Measurements from ENCODE around the gene OAS2.

OAS2 gene

GRCh38 chr12:113007166-113007565 lies 28.8 kb downstream of the OAS2 start:
- H3K27ac ChIP-seq: no peak overlapping the region
- no peak for DNase-seq (ENCODE audit: low read depth, low spot score)

DNA sequence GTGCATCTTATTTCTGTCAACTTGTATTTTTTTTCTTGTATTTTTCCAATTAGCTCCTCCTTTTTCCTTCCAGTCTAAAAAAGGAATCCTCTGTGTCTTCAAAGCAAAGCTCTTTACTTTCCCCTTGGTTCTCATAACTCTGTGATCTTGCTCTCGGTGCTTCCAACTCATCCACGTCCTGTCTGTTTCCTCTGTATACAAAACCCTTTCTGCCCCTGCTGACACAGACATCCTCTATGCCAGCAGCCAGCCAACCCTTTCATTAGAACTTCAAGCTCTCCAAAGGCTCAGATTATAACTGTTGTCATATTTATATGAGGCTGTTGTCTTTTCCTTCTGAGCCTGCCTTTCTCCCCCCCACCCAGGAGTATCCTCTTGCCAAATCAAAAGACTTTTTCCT lies 32.4 kb downstream of the OAS2 start:
- H3K27ac ChIP-seq: no peak overlapping the region
- no peak for DNase-seq (ENCODE audit: low read depth, low spot score)

GRCh38 chr12:113014565-113014964 lies 36.2 kb downstream of the OAS2 start:
- H3K27ac ChIP-seq: no peak overlapping the region
- DNase-seq (ENCODE audit: low read depth, low spot score): no peak

DNA sequence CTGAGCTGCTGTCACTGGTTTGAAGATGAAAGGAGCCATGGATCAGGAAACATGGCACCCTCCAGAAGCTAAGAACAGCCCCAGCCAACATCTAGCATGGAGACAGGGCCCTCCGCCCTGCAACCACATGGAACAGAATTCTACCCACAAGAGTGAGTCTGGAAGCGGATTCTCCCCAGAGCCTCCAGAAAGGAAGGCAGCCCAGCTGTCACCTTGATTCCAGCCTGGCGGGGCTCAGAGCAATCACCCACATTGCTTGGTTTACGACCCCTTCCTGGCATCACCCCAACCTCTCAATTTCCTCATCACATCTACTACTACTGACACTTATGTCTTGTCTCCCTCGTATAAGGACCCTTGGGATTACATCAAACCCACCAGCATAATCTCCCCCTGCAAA lies 38.5 kb downstream of the OAS2 start:
- DNase-seq (ENCODE audit: low read depth, low spot score): no peak

DNA sequence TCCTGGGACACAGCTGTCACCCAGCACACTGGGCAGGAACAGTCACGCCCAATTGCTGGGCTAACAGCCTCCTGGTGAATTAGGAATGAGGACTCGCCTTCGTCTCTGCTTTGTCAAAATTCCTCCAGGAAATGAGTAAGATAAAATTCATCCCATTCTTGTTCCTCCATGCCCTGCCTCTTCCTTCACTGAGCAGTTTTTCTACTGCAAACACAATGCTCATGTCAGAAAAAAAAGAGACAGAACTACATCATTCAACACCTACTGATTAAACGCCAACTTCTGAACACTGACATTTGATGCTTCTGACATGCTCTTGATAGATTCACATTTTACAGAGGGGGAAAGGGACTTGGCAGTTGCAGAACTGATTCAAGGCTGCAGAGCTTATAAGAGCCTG lies 40.7 kb downstream of the OAS2 start:
- DNase-seq (ENCODE audit: low read depth, low spot score): no peak
- H3K27ac ChIP-seq: peak overlapping the region; percentile 76

More for the DNA sequence above, 38.5 kb downstream of the OAS2 start:
- no peak overlapping the region for H3K27ac ChIP-seq

DNA sequence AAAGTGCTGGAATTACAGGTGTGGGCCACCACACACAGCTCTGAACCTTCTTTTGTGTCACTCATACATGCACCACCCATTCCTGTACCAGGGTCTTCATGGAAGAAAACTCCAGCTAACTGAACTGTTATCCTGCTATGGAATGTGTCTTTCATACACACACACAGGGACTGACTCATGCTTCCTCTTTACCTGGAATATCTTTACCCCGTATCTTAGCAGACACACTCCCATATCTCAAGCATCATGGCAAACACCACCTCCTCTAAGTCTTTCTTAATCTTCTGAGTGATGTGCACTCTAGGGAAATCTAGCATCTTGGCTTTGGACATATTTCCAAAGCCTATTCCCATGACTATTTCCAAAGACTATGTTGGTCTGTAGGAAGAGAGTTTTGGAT lies 43.2 kb downstream of the OAS2 start:
- H3K27ac ChIP-seq: no peak overlapping the region
- no peak for DNase-seq (ENCODE audit: low read depth, low spot score)

GRCh38 chr12:113022563-113023297 lies 44.4 kb downstream of the OAS2 start:
- no peak overlapping the region for H3K27ac ChIP-seq
- no peak for DNase-seq (ENCODE audit: low read depth, low spot score)

DNA sequence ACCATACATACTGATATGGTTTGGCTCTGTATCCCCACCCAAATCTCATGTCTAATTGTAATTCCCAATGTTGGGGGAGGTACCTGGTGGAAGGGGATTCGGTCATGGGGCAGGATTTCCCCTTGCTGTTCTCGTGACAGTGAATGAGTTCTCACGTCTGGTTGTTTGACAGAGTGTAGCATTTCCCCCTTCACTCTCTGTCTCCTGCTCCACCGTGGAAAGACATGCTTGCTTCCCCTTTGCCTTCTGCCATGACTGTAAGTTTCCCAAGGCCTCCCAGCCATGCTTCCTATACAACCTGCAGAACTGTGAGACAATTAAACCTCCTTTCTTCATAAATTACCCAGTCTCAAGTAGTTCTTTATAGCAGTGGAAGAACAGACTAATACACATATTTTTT lies 49.4 kb downstream of the OAS2 start:
- no peak overlapping the region for H3K27ac ChIP-seq
- no peak for DNase-seq (ENCODE audit: low read depth, low spot score)

DNA sequence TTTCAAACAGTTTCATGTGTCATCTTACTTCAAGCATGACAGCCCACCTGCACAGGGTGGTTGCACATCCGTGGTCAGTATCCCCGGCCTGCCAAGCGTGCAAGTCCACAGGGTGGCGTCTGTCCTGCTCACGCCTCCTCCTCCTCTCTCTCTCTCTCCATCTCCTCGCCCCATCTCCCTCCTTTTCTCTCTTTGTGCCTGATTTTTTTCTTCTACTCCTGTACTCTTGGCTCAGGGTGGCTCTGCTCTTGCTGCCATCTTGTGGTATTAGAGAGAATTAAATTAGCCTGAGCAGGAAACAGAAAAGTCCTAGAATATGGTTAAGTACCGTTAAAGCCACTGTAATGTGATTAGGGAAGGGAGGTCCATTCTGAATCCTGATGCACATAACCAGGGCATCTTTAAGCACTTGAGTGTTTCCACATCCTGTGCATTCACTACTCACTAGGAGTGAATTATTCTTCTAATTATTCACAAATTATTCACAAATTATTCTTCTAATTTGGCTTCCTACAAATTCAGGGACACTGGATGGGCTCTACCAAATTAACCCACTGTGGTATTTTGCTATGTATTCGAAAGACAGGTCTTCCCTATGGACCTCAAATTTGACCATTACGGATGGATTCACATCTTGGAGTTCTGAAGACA lies 52.7 kb downstream of the OAS2 start:
- DNase-seq (ENCODE audit: low read depth, low spot score): no peak
- H3K27ac ChIP-seq: no peak overlapping the region

DNA sequence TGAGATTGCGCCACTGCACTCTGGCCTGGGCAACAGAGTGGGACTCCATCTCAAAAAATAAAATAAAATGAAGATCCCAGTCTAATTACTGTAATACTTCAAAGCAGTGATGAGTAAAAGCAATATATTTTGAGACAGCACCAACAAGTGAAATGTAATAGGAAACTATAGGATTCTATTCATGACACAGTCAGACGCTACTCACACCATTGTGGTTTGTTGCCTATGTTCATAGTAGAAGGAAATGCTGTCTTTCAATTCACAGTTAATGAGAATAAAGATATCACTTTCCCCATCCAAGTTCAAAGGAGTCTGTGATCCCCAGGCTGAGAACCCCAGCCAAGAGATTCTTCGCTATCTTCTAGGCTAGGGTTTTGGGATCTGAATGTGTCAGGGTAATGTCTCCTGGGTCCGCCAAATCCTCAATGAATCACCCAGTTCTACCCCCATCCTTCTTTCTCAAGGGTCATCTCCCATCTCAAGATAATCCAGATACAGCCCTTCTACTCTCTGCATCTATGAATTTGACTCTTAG lies 61.7 kb downstream of the OAS2 start:
- DNase-seq (ENCODE audit: low read depth, low spot score): no peak
- peak overlapping the region; percentile 88 for H3K27ac ChIP-seq

DNA sequence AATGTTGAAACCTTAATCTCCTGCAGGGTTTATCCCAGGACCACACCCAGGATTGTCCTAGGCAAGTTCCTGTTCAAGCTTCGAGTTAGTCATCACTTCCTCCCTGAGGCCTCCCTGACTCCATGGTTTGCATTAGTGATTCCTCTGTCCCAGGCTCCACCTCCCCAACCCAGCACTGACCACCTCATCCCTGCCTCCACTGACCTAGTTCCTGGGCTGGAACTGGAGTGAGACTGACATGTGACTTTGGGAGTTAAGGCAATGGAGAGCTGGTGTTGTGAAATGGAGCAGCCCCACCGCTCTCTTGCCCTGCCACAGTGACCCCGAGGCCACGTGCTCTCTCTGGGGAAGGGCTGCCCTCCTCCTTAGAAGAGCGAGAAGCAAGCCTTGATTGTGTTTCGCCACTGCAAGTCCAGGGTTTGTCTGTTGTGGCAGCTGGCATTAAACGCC lies 62.4 kb downstream of the OAS2 start:
- peak; percentile 80 for DNase-seq (ENCODE audit: low read depth, low spot score)
- peak overlapping the region; percentile 88 for H3K27ac ChIP-seq

DNA sequence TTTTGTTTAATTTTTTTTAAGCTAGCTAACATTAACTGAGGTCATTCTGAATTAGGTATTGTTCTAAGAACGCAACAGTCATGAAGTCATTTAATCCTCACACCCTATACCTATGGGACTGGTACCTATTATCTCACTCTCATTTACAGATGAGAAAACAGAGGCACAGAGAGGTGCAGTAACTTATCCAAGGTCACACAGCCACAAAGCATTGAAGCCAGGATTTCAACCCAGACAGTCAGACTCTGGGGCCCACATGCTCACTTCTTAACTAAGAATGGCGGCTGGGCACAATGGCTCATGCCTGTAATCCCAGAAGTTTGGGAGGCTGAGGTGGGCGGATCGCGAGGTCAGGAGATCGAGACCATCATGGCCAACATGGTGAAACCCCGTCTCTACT lies 63.2 kb downstream of the OAS2 start:
- no peak for DNase-seq (ENCODE audit: low read depth, low spot score)
- H3K27ac ChIP-seq: peak overlapping the region; percentile 88

GRCh38 chr12:113043240-113043639 lies 64.9 kb downstream of the OAS2 start:
- no peak overlapping the region for H3K27ac ChIP-seq
- DNase-seq (ENCODE audit: low read depth, low spot score): no peak

- DNase-seq (ENCODE audit: low read depth, low spot score): no peak
Measured at GRCh38 chr12:113044516-113044915, 66.2 kb downstream of the OAS2 start.

DNA sequence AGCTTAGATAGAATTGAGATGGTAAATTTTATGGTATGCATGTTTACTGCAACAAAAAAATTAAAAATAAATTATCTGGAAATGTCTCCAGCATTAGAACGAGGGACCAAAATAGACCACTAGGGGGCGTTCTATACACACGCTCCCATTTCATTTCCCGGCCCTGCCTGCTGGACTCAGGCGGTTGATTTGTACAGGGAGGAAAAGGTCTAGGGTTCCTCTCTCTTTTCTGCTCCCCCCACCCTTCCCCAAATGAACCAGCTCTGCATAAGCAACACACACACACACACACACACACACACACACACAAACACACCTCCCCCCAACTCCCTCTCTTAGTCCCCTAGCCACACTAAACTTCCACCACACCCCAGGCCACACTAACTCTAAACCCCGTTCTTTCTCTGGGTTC lies 70.4 kb downstream of the OAS2 start:
- no peak for DNase-seq (ENCODE audit: low read depth, low spot score)
- no peak overlapping the region for H3K27ac ChIP-seq

More at GRCh38 chr12:113044516-113044915, 66.2 kb downstream of the OAS2 start:
- no peak overlapping the region for H3K27ac ChIP-seq

DNA sequence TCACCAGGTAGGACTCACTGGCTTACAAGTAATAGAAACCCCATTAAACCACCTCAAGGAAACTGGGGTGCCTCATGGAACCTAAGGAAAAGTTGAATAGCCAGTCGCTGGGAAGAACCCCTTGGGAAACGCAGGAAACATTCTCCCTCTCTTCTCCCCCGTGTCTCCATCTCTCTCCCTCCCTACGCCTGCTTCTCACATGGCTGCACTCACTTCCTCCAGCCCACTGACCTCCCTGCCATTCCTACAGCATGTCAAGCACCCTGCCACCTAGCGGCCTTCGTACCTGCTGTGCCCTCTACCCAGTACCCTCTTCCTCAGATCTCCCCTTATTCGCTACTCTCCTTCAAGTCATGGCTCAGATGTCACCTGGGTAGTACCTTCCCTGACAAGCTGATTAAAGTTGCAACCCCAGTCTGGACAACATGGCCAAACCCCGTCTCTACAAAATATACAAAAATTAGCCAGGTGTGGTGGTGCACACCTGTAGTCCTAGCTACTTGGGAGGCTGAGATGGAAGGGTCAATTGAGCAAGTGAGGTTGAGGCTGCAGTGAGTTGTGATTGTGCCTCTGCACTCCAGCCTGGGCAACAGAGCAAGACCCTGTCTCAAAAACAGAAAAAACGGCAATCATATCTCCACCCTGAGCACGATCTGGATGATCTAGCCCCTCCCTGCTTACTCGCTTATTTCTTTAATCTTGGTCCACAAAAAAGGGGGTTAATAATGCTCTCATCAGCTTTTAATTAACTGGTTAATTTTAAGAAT lies 71.8 kb downstream of the OAS2 start:
- no peak for DNase-seq (ENCODE audit: low read depth, low spot score)
- H3K27ac ChIP-seq: no peak overlapping the region

DNA sequence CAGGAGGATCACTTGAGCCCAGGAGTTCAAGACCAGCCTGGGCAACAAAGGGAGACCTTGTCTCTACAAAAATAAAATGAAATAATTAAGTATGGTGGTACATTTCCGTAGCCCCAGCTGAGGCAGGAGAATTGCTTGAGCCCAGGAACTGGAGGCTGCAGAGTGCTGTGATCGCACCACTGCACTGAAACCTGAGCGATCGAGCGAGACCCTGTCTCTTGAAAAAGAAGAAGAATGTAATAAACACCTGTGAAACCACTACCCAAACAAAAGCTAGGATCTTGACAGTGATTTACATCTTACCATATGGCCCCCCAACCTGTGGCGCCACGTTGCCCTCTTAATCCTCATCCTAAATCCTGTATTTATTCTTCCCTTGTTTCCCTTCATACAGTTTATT lies 72.5 kb downstream of the OAS2 start:
- no peak for DNase-seq (ENCODE audit: low read depth, low spot score)
- no peak overlapping the region for H3K27ac ChIP-seq

GRCh38 chr12:113051759-113052158 lies 73.4 kb downstream of the OAS2 start:
- DNase-seq (ENCODE audit: low read depth, low spot score): no peak
- no peak overlapping the region for H3K27ac ChIP-seq

- no peak overlapping the region for H3K27ac ChIP-seq
- DNase-seq (ENCODE audit: low read depth, low spot score): no peak
Measured at GRCh38 chr12:113052326-113052725, 74.0 kb downstream of the OAS2 start.

DNA sequence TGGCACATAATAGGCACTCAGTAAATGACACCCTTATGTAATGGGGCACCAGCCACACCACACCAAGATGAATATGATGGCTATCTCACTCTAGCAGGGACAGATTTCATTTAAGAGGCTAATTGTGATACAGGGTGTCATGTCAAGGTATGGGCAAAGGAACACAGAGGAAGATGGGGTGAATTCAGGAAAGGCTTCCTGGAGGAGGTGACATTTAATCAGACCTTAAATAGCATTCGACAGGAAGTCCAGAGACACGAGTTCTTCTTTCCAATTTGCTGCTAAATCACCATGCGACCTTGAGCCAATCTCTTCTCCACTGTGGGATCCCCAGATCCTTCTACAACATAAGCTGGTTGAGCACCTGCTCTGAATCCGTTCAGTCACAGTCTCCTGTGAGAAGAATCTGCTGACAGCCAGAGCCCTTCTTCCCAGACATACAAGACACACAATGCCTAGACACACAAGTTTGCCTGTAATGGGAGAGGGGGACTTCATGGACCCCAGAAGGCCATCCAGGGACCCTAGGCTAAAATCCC lies 76.7 kb downstream of the OAS2 start:
- no peak overlapping the region for H3K27ac ChIP-seq
- no peak for DNase-seq (ENCODE audit: low read depth, low spot score)
